Lower leg skin (tissue), 4 donors: ENCODE data around the gene RYR2. TPM values are rescaled to one million over a fixed set of nuclear protein-coding genes. Genes with fewer than 3 reads are reported as not detected.

ENCODE experiments used
- DNase-seq, 2 donors: peaks; one replicate each; pipeline ENCODE4 v3.0.0-alpha.2; 2019; ENCODE audit warnings: low spot score in 2 of 2
- H3K4me3 ChIP-seq: fragments of 200-600 bp; sonication (generic); 2 replicates; pipeline ENCODE4 v1.5.1; 2017; ENCODE audit warnings: mild to moderate bottlenecking, low read depth; ENCODE audit not compliant: poor library complexity, severe bottlenecking
- CTCF ChIP-seq, 3 donors: fragments of 450-650 bp; IDR thresholded peaks; one replicate each; pipeline ENCODE4 v1.5.1; 2016; ENCODE audit warnings: antibody characterized with exemption in 3 of 3, mild to moderate bottlenecking in 3 of 3, moderate library complexity in 2 of 3
- POLR2A ChIP-seq, 2 donors: fragments of 450-650 bp; IDR thresholded peaks; one replicate each; pipeline ENCODE4 v1.6.1; 2016 to 2017; ENCODE audit warnings: antibody characterized with exemption in 2 of 2, mild to moderate bottlenecking in 1 of 2, moderate library complexity in 1 of 2
- WGBS, 2 donors: methylation state at CpG; one replicate each; pipeline ENCODE4 v1.1.5; 2018; 5-methylcytosine and 5-hydroxymethylcytosine counted together
- intact Hi-C: fragments of 100-400 bp; cut with DNase I; formaldehyde crosslinking; loops from one replicate; pipeline ENCODE4 v1.15.0; 2023; ENCODE audit warnings: low total_unique reads
- total RNA-seq, 4 donors: library from RNA; depleted of rRNA; stranded (reverse); fragments of >200 nt; gene quantifications; one replicate each; pipeline ENCODE4 v1.1.0, GENCODE V29; 2016

Gene RYR2
- total RNA-seq, 4 donors from 2014 or later, result 0.19 to 0.97 (median 0.66) TPM

GRCh38 chr1:237701534-237701933, 659.5 kb downstream of the RYR2 start:
- DNase-seq, result no peak
- intact Hi-C loops, result no loop called here
- 85 to 87% methylated on average over 2 of the region's 2 CpGs for WGBS, 2 donors
- no peak overlapping the region for H3K4me3 ChIP-seq
- TF ChIP-seq POLR2A (IDR thresholded peaks at IDR 0.05) (no peak), CTCF (IDR thresholded peaks at IDR 0.05) (no peak)

DNA sequence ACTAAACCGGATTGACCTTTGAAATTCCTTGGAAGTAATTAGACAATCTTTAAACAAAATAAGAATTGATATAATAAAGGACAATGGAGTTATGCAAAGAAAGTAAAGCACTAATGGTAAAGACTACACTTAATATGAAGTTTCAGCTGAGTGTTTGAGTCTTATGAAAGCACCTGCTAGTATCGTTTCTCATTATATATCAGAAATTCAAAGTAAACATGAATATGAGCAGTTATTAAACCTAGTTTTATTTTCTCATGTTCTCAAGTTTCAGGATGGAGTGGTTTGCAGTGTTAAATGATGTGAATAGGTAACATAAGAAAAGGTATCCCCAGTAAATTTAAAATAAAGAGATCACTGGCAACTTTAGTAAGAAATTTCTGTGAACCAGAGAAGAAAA, 660.2 kb downstream of the RYR2 start:
- H3K4me3 ChIP-seq, result no peak overlapping the region
- intact Hi-C loops, result no loop called here
- 85 to 91% methylated on average over 2 of the region's 2 CpGs for WGBS, 2 donors
- no peak for TF ChIP-seq POLR2A (IDR thresholded peaks at IDR 0.05)
- TF ChIP-seq CTCF (IDR thresholded peaks at IDR 0.05), result no peak
- DNase-seq, result no peak

DNA sequence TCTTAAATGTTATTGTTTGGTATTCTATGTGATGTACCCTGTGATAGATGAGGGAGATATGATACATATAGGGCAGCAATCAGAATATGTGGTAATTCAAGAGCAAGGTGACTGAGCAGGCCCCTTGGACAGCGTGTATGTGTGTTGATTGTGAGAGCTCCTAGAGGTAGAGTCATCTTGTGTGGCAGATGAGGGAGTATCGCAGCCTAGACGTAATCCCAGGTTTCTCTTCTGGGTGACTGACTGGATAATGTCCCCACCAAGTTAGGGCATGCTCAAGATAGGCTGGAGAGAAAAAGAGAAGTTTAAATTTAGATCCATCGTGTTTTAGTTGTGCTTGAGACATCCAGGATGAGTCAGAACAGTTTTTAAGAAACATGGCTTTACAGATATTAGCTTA, 663.5 kb downstream of the RYR2 start:
- TF ChIP-seq POLR2A (IDR thresholded peaks at IDR 0.05), result no peak
- no peak for TF ChIP-seq CTCF (IDR thresholded peaks at IDR 0.05)
- no peak for DNase-seq
- WGBS, 2 donors, result 55 to 59% methylated on average over 4 of the region's 4 CpGs
- no peak overlapping the region for H3K4me3 ChIP-seq
- intact Hi-C loops, result no loop called here

GRCh38 chr1:237709355-237709754, 667.4 kb downstream of the RYR2 start:
- H3K4me3 ChIP-seq, result no peak overlapping the region
- intact Hi-C loops, result no loop called here
- 87% methylated on average over 3 of the region's 3 CpGs for WGBS, 2 donors
- TF ChIP-seq CTCF (IDR thresholded peaks at IDR 0.05) (no peak), POLR2A (IDR thresholded peaks at IDR 0.05) (no peak)
- no peak for DNase-seq

- TF ChIP-seq POLR2A (IDR thresholded peaks at IDR 0.05), result no peak
- no peak for TF ChIP-seq CTCF (IDR thresholded peaks at IDR 0.05)
- no peak for DNase-seq
- intact Hi-C loops, result no loop called here
- 90% methylated on average over 3 of the region's 3 CpGs for WGBS, 2 donors
- H3K4me3 ChIP-seq, result no peak overlapping the region
These were observed 669.3 kb downstream of the RYR2 start for GRCh38 chr1:237711281-237711680.

DNA sequence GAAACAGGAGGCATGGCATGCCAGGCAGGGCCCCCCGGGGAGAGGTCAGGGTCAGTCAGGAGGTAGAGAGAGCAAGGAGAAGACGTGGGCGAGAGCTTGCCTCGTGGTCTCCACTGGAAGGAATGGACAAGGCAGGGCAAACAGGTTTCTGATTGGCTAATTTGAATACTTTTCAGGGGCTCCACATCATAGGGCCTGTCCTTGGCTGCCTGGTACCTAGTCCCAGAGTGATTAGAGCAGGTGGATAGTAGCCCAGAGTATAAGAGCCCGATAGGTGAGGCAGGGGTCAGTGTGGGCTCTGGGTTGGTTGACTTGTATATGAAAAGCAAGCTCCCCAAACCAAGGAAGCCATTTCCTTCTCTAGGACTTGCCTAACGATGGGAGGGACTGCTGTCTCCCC, 670.1 kb downstream of the RYR2 start:
- H3K4me3 ChIP-seq, result no peak overlapping the region
- DNase-seq, result no peak
- intact Hi-C loops, result no loop called here
- TF ChIP-seq CTCF (IDR thresholded peaks at IDR 0.05) (no peak), POLR2A (IDR thresholded peaks at IDR 0.05) (no peak)
- 49 to 53% methylated on average over 6 of the region's 6 CpGs for WGBS, 2 donors
